Dendritic cell treated with granulocyte-macrophage colony-stimulating factor and Interleukin-4, amounts not matched to agents 40 ng/mL and 50 ng/mL, for 4 days (primary cell): ENCODE measurements around the gene RNU1-1.
"Not testable (repeated sequence)": the region's sequence is repeated elsewhere in the genome, so short reads cannot be mapped to it uniquely, and the experiment has no call there.

Source experiments
- H3K27ac Mint-ChIP-seq: one replicate; pipeline ENCODE4 v1.8.0; 2022; ENCODE audit warnings: mild to moderate bottlenecking, mixed read lengths
- H3K27me3 Mint-ChIP-seq: one replicate; pipeline ENCODE4 v1.8.0; 2022; ENCODE audit warnings: mild to moderate bottlenecking, mixed read lengths
- H3K36me3 Mint-ChIP-seq: one replicate; pipeline ENCODE4 v1.8.0; 2022; ENCODE audit warnings: low read depth, mixed read lengths
- H3K4me1 Mint-ChIP-seq: one replicate; pipeline ENCODE4 v1.8.0; 2022; ENCODE audit warnings: low read depth, mixed read lengths
- H3K4me3 Mint-ChIP-seq: one replicate; pipeline ENCODE4 v1.8.0; 2022; ENCODE audit warnings: mild to moderate bottlenecking, moderate library complexity, mixed read lengths
- H3K9me3 Mint-ChIP-seq: one replicate; pipeline ENCODE4 v1.8.0; 2022; ENCODE audit warnings: mixed read lengths
- intact Hi-C: fragments of 100-400 bp; cut with micrococcal nuclease; formaldehyde crosslinking; loops from one replicate; pipeline ENCODE4 v1.15.0; 2022

RNU1-1 gene

DNA sequence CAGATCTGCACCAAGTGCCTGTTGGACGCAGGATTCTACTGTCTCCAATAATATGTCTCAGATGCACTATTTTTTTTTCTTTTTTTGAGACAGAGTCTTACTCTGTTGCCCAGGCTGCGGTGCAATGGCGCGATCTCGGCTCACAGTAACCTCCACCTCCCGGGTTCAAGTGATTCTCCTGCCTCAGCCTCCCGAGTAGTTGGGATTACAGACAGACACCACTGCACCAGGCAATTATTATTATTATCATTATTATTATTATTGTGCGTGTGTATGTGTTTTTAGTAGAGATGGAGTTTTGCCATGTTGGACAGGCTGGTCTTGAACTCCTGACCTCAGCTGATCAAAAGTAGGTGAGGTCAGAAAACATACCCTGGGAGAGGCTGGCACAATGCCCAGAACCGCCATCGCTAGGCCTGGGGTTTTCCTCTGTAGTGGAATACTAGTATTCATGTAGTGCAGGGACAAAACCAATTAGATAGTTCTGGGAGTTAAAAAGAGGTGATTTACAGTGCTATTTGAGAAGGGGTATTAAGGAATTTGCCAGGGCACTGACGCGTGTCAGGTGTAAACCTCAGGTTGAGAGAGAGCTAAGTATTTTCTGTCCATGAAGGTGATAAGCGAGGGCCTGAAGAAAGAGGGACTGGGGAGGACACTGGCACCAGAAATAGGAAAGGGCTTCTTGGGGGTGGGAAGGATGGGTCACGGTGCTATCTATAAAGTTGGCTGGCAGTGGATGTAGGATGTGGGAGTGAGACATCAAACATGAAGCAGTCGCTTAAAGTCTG, 1.3 kb downstream of the RNU1-1 start:
- peaks cover 10% of the 10 kb centered on the region for H3K27me3 Mint-ChIP-seq
- H3K36me3 Mint-ChIP-seq, H3K4me1 Mint-ChIP-seq, H3K4me3 Mint-ChIP-seq, intact Hi-C loops, H3K9me3 Mint-ChIP-seq, H3K27ac Mint-ChIP-seq: not testable (repeated sequence)

DNA sequence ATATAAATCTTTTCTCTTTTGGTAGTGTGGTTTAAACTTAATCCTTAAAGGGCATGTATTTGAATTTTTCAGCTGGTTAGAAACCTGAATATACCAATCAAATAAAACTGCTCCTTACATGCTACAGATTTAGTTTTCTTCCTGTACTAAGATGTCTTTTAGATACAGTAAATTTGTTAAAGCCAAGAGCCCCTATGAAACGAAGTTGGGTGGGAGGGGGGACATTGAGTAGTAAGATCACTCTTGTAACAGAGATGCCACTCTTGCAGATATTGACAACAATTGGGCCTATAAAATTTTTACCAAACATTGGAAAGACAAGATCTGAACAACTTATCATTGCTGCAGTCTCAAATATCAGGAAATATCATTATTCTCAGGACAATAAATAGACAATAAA, 2.2 kb downstream of the RNU1-1 start:
- intact Hi-C loops, H3K4me3 Mint-ChIP-seq, H3K36me3 Mint-ChIP-seq, H3K27ac Mint-ChIP-seq, H3K27me3 Mint-ChIP-seq, H3K4me1 Mint-ChIP-seq, H3K9me3 Mint-ChIP-seq: not testable (repeated sequence)

DNA sequence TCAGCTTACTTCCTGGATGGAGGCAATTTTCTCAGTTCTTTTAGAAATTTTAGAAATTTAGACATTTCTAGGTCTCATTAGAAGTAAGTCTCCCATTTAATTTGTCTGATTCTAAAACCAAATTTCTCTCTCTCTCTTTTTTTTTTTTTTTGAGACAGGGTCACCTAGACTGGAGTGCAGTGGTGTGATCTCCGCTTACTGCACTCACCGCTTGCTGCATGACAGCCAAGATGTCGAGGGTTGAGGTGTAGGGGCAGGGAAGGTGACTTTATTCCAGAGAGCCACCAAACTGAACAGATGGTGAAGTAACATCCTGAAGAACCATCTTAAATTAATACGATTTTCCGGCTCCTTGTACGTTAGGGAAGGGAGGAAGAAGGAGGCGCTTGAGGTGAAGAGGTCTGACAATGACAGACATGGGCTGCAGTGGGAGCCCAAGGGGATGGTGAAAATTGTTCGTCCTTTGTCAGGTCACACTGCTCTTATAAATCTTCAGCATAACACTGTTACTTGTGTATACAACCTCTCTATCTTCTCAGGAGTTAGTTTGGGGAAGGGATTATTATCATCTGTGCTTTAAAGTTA, 5.1 kb downstream of the RNU1-1 start:
- H3K27me3 Mint-ChIP-seq, H3K4me3 Mint-ChIP-seq, H3K4me1 Mint-ChIP-seq, intact Hi-C loops, H3K27ac Mint-ChIP-seq, H3K9me3 Mint-ChIP-seq, H3K36me3 Mint-ChIP-seq: not testable (repeated sequence)

DNA sequence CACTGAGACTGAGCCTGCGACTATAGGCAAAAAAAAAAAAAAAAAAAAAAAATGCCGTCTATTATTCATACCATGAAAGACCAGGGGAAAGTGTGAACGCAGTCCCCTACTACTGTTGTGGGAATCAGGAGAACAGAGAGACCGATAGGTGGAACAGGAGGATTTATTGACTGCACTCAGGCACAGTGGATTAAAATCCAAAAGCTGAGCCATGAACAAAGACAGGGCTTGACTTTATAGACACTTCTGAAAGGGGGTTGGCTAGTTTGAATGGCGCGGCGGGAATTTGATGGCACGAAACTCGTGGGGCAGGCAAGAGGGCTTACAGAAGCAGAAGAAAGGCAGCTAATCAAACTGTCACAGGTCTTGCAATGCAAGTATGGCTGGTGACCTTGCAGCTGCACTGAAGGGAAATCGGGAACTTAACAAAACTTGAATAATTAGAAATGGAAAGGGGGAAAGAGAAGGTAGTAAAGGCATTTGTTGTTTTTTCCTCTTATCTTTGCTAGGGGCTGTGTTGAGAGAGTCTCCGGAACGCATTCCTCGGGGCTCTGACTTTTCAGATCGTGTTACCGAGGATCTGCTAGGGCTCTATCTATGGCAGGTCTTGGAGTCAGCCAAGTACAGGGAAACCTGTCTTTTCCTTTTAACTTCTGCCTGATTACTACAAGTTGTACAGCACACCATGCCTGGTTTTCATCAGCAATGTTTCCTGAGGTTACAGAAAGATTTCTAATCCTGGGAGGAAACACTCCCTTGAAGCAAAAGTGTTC, 7.5 kb downstream of the RNU1-1 start:
- H3K4me3 Mint-ChIP-seq, H3K9me3 Mint-ChIP-seq, H3K4me1 Mint-ChIP-seq, H3K36me3 Mint-ChIP-seq, H3K27ac Mint-ChIP-seq, intact Hi-C loops: not testable (repeated sequence)
- H3K27me3 Mint-ChIP-seq = peaks cover 10% of the 10 kb centered on the region

DNA sequence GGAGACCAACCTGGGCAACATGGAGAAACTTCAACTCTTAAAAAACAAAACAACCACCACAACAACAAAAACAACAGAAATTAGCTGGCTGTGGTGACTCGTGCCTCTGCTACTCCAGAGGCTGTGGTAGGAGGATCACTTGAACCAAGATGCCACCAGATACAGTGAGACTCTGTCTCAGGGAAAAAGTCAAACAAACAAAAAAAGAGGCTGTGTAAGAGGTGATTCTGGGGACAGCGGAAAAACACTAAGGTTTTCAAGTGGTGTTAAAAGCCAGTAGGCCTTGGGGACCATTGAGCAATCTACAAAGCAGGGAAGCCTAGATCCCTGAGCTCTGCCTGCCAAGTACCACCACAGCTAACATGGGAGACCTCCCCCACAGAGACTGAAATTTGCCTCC, 8.2 kb downstream of the RNU1-1 start:
- H3K4me1 Mint-ChIP-seq, H3K9me3 Mint-ChIP-seq, intact Hi-C loops, H3K36me3 Mint-ChIP-seq, H3K4me3 Mint-ChIP-seq, H3K27ac Mint-ChIP-seq: not testable (repeated sequence)
- H3K27me3 Mint-ChIP-seq = peaks cover 13% of the 10 kb centered on the region

DNA sequence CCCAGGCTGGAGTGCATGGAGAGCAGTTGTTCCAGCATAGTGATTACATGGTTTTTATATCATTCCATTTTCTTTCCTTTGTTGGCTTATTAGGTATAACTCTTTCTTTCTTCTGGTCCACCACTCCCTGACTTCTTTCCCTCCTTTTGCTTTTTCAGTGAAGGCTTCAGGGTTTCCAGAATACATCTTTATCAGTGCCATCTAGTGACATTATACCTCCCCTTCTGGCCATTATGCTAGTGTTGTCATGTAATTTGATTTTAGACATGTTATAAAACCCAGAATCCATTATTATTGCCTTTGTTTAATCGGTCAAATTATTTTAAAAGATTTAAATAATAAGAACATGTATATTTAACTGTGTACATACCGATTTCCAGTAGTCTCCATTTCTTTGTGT, 10.6 kb downstream of the RNU1-1 start:
- Mint-ChIP-seq H3K27ac (no peak overlapping the region), H3K36me3 (no peaks in the 10 kb centered on the region), H3K27me3 (peaks cover 14% of the 10 kb centered on the region), H3K4me3 (no peak overlapping the region), H3K4me1 (peaks cover 18% of the 10 kb centered on the region), H3K9me3 (no peaks in the 10 kb centered on the region)
- intact Hi-C loops = no loop called here

DNA sequence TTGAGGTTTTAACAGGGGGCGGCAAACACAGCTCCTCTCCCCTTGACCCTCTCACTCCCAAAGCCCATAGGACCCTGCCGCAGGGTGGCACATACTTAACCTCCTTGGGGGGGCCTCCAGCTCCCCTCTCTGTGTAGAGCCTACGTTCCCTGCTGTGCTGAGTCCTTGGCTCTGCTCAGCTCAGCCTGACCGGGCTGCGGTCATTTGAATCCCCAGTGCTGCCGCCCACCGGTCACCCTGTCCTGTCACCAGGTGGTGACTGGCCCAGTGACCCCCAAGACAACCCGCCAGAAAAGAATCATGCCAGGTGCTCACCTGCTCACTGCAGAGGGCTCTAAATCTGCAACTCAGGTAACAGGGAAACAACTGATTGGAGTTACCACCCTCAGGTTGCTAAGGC, 12.6 kb downstream of the RNU1-1 start:
- intact Hi-C loops, H3K4me3 Mint-ChIP-seq, H3K9me3 Mint-ChIP-seq, H3K36me3 Mint-ChIP-seq: not testable (repeated sequence)
- Mint-ChIP-seq H3K27me3 (peaks cover 14% of the 10 kb centered on the region), H3K4me1 (peaks cover 31% of the 10 kb centered on the region), H3K27ac (peak overlapping the region; percentile 79)

DNA sequence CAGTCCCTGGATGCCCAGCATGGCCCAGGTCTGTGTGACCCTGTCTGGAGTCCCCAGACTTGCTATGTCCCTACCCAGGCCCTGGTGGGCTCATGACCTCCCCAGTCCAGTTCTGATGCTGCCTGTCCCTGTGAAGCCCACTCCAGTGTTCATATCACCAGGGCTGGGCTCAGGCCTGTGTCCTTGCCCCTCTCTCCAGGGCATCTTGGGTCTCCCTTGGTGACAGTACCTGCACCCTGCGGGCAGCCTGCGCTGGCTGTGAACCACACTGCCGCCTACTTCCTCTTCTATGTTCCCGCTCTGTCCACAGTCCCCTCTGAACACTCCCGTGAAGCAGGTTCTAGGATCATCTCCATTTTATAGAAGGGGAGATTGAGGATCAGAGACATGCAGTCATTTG, 13.1 kb downstream of the RNU1-1 start:
- H3K4me3 Mint-ChIP-seq, intact Hi-C loops, H3K36me3 Mint-ChIP-seq, H3K9me3 Mint-ChIP-seq: not testable (repeated sequence)
- Mint-ChIP-seq H3K27ac (peak overlapping the region; percentile 79), H3K27me3 (peaks cover 14% of the 10 kb centered on the region), H3K4me1 (peaks cover 31% of the 10 kb centered on the region)

DNA sequence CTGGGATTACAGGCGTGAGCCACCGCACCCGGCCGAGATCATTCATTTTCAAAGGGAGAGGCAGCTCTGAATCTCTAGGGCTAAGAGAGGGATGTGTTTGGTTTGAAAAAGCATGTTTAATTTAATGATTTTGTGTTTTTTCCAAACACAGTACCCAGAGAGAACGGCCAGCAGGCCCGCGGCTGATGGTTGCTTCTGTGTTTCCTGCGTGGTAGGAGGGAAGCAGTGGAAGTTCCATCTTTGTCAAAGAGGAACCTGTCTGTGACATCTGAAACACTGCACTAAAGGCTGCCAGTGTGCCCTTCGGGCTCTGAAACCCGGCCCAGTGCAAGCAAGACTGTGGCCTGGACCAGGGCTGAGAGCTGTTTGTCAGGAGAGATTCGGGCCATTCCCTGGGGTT, 13.6 kb downstream of the RNU1-1 start:
- H3K27ac Mint-ChIP-seq = peak overlapping the region; percentile 79
- peak overlapping the region; percentile 75 for H3K4me3 Mint-ChIP-seq
- H3K9me3 Mint-ChIP-seq, intact Hi-C loops, H3K36me3 Mint-ChIP-seq: not testable (repeated sequence)
- H3K27me3 Mint-ChIP-seq = peaks cover 11% of the 10 kb centered on the region
- H3K4me1 Mint-ChIP-seq = peaks cover 31% of the 10 kb centered on the region

DNA sequence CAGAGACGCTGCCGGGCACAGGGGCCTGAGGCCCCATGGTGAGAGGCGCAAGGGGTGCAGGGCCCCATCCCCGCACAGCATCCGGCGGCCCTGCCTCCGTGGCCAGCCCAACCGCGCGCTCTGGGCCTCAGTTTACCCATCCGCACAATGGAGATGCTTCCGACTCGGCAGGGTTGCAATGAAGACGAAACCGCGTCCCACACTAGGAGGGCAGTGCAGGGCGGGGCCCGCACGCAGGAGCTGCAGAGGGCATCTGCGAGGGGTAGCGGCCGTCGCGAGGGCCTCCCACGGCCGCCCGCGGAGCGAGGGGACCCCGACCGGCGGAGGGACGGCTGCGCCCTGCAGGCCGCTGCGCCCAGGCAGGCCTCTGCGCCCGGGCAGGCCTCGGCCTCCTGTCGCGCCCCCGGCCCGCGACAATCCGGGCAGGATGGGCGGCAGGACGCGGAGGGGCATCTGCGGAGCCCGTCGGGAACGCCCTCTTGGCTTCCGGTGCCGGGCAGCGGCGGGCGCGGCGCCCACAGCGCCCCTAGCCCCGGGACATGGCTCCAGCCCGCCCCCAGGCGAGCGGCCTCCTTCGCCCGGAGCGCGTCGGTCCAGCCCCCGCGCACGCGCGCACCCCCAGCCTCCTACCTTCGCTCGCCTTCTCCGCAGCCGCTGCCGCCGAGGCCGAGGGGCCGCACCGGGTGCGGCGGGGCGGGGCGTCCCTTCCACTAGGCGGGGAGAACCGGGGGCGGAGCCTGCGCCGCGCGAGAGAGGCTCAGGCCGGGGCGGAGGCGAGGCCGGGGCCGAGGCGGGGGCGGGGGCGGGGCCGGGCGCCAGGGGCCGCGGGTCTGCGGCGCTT, 15.3 kb downstream of the RNU1-1 start:
- intact Hi-C loops = loop anchor here (5.0 kb wide), 1 partner anchor 56 kb away; the partner anchor contains the start of gene NECAP2
- H3K4me3 Mint-ChIP-seq = peak overlapping the region; percentile 72
- H3K9me3 Mint-ChIP-seq = no peaks in the 10 kb centered on the region
- peaks cover 31% of the 10 kb centered on the region for H3K4me1 Mint-ChIP-seq
- peaks cover 11% of the 10 kb centered on the region for H3K27me3 Mint-ChIP-seq
- no peaks in the 10 kb centered on the region for H3K36me3 Mint-ChIP-seq
- H3K27ac Mint-ChIP-seq = peak overlapping the region; percentile 79

DNA sequence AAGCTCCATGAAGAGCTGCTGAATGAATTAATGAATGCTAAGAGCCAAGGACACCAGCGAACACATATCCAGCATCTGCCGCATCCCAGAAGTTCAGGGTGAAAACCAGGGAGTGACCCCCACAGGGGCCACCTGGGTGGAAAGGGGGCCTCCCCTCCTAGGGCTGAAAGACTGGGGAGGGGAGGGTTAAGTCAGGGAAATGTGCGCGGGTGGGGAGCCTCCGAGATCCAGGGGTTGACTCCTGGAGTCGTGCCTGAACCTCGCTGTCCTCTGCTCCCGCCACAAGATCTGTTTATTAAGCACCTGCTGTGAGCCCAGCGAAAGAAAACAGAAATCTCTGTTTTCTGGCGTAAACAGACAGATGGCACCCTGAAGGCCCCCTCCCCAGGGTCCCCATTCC, 16.0 kb downstream of the RNU1-1 start:
- not testable (repeated sequence) for H3K36me3 Mint-ChIP-seq, H3K9me3 Mint-ChIP-seq
- Mint-ChIP-seq H3K4me3 (peak overlapping the region; percentile 72), H3K27me3 (peaks cover 11% of the 10 kb centered on the region), H3K4me1 (peaks cover 31% of the 10 kb centered on the region), H3K27ac (peak overlapping the region; percentile 79)
- intact Hi-C loops = loop anchor here (5.0 kb wide), 1 partner anchor 56 kb away; the partner anchor contains the start of gene NECAP2

DNA sequence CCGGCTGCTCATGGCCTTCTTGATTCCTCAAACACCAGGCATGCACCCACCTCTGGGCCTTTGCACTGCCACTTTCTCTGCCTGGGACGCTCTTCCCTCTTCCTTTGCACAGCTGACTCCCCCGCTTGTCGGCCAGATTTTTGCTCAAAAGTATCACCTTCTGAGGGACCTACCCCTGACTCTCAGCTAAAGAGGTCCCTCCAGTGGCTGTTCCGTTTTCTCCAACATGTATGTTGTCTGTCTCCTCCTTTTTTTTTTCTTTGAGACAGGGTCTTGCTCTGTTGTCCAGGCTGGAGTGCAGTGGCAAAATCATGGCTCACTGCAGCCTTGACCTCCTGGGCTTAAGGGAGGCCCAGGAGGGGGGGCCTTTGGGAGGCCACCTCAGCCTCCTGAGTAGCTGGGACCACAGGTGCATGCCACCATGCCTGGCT, 16.6 kb downstream of the RNU1-1 start:
- intact Hi-C loops = loop anchor here (5.0 kb wide), 1 partner anchor 55 kb away; the partner anchor contains the start of gene NECAP2
- not testable (repeated sequence) for H3K27ac Mint-ChIP-seq

DNA sequence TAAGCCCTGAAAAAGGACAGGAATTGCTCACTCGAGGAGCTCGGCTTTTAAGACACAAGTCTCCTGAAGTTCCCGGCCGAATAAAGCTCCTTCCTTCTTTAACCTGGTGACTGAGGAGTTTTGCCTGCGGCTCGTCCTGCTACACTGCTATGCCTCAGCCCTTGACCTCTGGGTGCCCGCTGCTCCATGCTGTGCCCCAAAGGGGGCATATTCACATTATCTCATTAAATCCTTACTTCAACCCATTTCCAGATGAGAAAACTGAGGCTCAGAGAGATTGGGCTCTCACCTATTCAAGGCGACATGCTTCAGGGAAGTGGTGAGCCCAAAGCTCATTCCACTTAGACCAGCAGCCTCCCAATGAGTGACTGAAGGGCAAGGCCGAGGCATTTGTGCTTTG, 20.4 kb downstream of the RNU1-1 start:
- H3K9me3 Mint-ChIP-seq, H3K4me3 Mint-ChIP-seq, intact Hi-C loops, H3K27me3 Mint-ChIP-seq, H3K27ac Mint-ChIP-seq: not testable (repeated sequence)
- Mint-ChIP-seq H3K36me3 (peaks cover 25% of the 10 kb centered on the region), H3K4me1 (peaks cover 14% of the 10 kb centered on the region)

More for the DNA sequence above, 16.6 kb downstream of the RNU1-1 start:
- peaks cover 31% of the 10 kb centered on the region for H3K4me1 Mint-ChIP-seq
- not testable (repeated sequence) for H3K27me3 Mint-ChIP-seq, H3K36me3 Mint-ChIP-seq, H3K9me3 Mint-ChIP-seq
- peak overlapping the region; percentile 72 for H3K4me3 Mint-ChIP-seq
